NCI-H526 treated with DMSO at 0.1 percent for 48 hours (cell line): ENCODE measurements around the gene EPHA4.

Experiments used
- DNase-seq: peaks from one replicate; lab custom pipeline; 2025; lab: John Stamatoyannopoulos, UW

Gene EPHA4

GRCh38 chr2:221504905-221505304 is 67.2 kb downstream of the EPHA4 start:
- no peak for DNase-seq

- no peak for DNase-seq
Observed at GRCh38 chr2:221503965-221504364, 68.1 kb downstream of the EPHA4 start.

GRCh38 chr2:221502270-221503010 is 69.7 kb downstream of the EPHA4 start:
- DNase-seq = no peak

- no peak for DNase-seq
Observed at GRCh38 chr2:221501883-221502269, 70.2 kb downstream of the EPHA4 start.

GRCh38 chr2:221501210-221501882 is 70.8 kb downstream of the EPHA4 start:
- no peak for DNase-seq

GRCh38 chr2:221500501-221501209 is 71.4 kb downstream of the EPHA4 start:
- DNase-seq = no peak

GRCh38 chr2:221495731-221496130 is 76.4 kb downstream of the EPHA4 start:
- peak; percentile 27 for DNase-seq

- DNase-seq = no peak
Observed at GRCh38 chr2:221494556-221494955, 77.5 kb downstream of the EPHA4 start.

GRCh38 chr2:221493391-221493790 is 78.7 kb downstream of the EPHA4 start:
- DNase-seq = no peak

- no peak for DNase-seq
Observed at GRCh38 chr2:221492636-221493035, 79.5 kb downstream of the EPHA4 start.

- no peak for DNase-seq
Observed at GRCh38 chr2:221490506-221491060, 81.5 kb downstream of the EPHA4 start.

- DNase-seq = no peak
Observed at GRCh38 chr2:221488136-221488807, 83.8 kb downstream of the EPHA4 start.

GRCh38 chr2:221486106-221486505 is 86.0 kb downstream of the EPHA4 start:
- DNase-seq = no peak

- DNase-seq = no peak
Observed at GRCh38 chr2:221485503-221485870, 86.6 kb downstream of the EPHA4 start.

- no peak for DNase-seq
Observed at GRCh38 chr2:221484761-221485502, 87.2 kb downstream of the EPHA4 start.

GRCh38 chr2:221482666-221483455 is 89.2 kb downstream of the EPHA4 start:
- no peak for DNase-seq

- DNase-seq = no peak
Observed at GRCh38 chr2:221480821-221481220, 91.3 kb downstream of the EPHA4 start.

- DNase-seq = no peak
Observed at GRCh38 chr2:221480163-221480562, 91.9 kb downstream of the EPHA4 start.

- no peak for DNase-seq
Observed at GRCh38 chr2:221478485-221478863, 93.6 kb downstream of the EPHA4 start.

- no peak for DNase-seq
Observed at GRCh38 chr2:221477714-221478484, 94.2 kb downstream of the EPHA4 start.
